Islet of Langerhans (tissue), 1 donor: ENCODE measurements around the gene DCP1B.

Source experiments
- FAIRE-seq: peaks from one replicate; lab custom pipeline; 2011; peaks lifted over from hg19 to GRCh38; lab: Jason Lieb, UNC

Gene DCP1B

GRCh38 chr12:2004113-2004929 is at the start of gene DCP1B:
Gene DCP1B, minus strand, starts transcription at chr12:2004457. Its CDS starts 26 bp downstream, at chr12:2004431.
- FAIRE-seq, result peak; percentile 9

DNA sequence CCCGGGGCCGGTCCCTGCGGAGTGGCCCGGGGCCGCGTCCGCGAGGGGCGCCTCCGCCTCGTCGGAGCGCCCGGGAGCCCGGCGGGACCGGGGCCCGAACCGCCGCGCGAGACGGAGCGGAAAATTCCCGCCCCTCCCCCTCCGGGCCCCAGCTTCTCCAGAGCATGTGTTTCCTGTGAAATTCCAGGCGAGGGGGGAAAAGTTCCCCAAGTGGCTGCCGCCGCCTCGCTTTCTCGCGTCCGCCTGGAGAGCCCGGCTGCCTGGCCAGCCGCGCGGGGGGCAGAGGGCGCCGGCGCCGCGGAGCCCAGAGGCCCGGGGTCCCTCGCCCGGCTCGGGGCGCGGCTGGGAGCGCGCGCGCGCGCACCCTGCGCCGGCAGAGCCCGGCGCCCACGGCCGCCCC is 49.4 kb upstream of the DCP1B start:
- FAIRE-seq, result no peak

DNA sequence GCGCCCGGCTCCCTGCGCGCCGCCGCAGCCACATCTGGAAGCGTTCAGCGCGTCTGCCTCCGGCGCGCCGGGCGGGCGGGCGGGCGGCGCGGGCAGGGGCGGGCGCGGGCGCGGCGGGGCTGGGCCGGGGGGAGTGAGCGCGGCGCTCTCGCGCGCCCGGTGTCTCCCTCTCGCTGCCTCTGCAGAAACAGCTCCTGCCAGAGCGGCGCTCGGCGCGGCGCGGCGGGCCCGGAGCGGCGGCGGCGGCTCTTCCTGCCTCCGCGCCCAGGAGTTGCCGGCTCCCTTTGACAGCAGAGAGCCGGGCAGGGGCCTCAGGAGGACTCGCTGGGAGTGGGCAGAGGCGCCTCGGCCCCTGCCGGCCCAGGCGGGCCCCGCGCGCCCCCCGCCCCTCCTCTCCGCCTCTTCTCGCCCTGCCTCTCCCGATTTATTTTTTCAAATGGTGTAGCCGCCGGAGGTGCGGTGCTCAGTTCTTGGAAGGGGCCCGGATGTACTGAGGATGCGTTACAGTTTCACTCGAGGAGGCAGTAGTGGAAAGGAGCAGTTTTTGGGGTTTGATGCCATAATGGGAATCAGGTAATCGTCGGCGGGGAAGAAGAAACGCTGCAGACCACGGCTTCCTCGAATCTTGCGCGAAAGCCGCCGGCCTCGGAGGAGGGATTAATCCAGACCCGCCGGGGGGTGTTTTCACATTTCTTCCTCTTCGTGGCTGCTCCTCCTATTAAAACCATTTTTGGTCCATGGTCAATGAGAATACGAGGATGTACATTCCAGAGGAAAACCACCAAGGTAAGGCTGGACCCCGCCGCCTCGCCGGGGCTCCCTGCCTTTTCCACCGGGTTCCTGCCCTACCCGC is 48.8 kb upstream of the DCP1B start, which contains the start of gene CACNA1C:
Gene CACNA1C, plus strand, starts transcription at position 162 of the 853 bp plus-strand sequence. Its CDS starts 576 bp downstream, at position 738.
- no peak for FAIRE-seq

DNA sequence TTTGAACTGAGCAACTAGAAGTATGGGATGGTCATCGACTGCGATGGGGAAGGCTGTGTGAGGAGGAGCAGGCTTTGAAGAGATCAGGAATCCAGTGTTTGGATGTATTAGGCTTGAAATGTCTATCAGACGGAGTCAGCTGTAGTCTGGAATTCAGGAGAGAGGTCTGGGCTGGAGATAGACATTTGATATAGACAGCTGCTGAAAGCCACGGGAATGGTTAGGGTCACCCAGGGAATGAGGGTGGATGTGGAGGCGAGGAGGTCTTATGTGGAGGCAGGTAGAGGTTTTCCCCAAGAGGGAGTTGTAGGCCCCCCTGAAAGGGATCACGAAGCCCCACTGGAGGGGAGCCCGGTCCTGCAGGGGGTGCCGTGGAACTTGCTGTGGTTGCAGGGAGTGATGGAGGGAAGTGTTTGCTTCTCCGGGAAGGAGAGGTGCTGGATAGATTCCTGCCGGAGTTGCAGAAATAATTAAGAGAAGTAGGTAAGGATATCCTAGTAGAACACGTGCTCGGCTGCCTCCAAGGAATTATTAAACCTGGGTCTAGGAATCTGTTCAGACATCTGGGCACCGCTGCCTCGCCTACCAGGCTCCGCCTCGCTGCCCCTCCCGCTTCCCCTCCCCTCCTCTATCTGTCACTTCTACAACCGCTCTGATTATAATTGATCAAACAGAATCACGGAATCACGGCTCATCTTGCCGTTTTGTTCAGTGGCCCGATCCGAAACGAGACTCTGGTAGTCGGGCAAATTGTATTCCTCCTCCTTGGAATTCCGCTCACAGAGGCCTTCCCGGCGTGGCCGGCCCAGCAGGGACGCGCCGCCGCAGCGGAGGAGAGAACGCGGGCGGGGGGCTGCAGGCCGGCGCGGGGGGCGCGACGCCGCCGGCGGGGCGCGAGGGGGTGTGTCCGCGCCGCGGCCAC is 47.7 kb upstream of the DCP1B start:
- FAIRE-seq, result no peak

DNA sequence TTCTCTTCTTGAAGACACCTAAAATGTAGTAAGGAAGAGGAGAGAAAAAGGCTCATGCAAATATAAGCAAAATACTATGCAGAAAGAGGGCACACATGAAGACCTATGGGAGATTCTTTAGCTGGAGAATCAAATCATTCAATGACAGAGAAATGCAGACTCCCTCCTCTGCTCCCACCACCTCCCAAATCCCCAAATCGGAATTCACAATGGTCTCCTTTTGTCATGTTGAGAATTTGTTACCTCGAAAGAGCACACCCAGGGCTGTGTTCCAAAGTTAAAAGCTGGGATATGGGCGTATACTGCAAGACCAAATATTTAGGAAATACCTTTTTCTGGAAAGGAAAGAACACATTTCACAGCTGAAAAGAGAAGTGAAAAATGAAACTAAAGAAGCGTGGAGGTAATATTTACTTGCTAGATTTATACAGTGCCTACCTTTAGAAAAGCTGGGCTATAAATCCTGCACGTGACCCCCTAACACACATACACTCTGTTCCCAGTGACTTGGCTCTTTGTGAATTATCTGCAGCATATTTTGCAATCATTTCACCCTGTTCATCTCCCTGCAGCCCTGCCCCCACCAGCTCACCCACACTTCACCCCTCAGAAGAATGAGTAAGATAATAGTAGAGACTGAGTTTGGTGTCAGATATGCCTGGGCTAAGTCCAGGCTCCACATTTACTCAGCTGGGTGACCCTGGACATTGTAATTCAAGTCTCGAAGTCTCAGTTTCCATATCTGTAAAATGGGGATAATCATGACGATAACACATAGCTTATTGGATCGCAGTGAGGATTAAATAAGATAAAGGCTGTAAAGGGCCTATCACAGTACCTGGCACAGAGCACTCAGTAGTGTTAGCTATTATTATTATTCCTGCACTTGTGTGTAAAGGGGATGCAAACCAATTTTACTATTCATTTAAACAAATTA is 45.6 kb upstream of the DCP1B start:
- no peak for FAIRE-seq

DNA sequence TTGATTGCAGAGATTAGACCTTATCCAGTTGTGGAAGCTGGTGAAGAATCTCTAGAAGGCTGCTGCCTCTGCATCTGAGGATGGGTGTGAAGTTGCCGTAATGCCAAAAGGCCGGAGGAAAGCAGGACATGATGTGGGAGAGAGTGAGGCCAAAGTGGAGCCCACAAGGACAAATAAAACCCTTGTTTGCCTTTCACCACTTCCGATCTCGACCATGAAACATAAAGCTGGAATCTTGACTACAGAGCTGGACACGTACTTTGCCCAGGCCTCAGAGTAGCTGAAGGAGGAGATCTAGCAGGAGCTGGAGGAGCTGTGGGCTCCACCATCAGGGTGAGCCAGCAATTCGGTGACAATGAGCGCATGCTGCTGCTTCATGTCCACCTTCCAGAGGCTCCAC is 43.5 kb upstream of the DCP1B start:
- FAIRE-seq, result no peak

DNA sequence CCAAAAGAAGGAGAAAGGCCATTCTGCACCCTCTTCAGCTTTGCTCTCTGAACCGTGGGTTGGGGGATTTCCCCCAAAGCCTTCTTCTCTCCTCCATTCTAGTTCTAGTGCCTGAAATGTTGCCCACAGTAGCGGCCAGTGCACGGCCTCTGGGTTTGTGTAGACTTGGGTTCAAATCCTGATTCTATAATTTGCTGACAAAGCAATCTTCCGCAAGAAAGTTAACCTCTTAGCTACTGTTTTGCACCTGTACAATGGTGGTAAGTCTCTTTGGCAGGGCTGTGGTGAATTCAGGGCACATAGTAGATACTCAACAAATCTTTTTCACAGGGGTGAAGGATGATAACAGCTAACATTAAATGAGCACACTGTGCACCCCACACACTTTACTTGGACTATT is 42.7 kb upstream of the DCP1B start:
- no peak for FAIRE-seq

GRCh38 chr12:2044165-2044564 is 39.9 kb upstream of the DCP1B start:
- no peak for FAIRE-seq

DNA sequence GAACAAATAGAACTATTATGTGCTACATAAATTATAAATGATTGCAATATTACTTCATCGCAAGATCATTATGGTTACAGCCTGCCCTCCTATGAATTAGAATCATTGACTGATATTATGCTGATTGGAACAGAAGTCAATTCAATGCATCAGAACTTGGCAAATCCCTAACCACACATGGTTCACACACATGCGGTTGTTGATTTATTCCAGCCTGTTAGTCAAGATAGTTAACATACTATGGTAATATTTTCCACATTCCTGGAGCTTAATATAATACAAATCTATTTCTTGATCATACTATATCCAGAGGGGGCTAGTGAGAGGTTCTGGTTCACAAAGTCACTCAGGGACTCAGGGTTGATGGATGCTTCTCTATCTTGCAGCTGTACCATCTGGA is 38.8 kb upstream of the DCP1B start:
- no peak for FAIRE-seq

- FAIRE-seq, result no peak
Measured at GRCh38 chr12:2039034-2039433, 34.8 kb upstream of the DCP1B start.

GRCh38 chr12:2035431-2036055 is 31.3 kb upstream of the DCP1B start:
- no peak for FAIRE-seq

GRCh38 chr12:2034633-2035430 is 30.6 kb upstream of the DCP1B start:
- FAIRE-seq, result no peak

- no peak for FAIRE-seq
Measured at GRCh38 chr12:2032506-2032905, 28.2 kb upstream of the DCP1B start.

- FAIRE-seq, result no peak
Measured at GRCh38 chr12:2029851-2030250, 25.6 kb upstream of the DCP1B start.

GRCh38 chr12:2027351-2027750 is 23.1 kb upstream of the DCP1B start:
- no peak for FAIRE-seq

DNA sequence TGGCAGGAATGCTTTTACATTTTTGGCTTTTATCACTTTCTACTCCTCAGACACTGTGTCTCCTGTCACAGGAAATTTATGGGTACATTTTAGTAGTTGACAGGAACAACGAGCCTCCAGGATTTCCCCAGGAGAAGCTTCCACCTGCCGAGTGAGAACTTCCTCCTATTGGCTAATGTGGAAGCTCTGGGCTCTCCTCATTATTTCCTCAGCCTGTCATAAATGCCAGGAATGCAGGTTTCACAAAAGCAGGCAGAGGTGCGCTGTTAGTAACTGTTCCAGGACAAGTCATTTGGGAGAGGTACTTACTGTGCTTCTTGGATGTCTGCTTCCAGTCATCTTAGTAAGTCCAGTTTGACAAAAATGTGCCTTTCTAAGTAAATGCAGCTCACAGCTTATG is 19.1 kb upstream of the DCP1B start:
- no peak for FAIRE-seq

GRCh38 chr12:2020511-2020910 is 16.3 kb upstream of the DCP1B start:
- no peak for FAIRE-seq

DNA sequence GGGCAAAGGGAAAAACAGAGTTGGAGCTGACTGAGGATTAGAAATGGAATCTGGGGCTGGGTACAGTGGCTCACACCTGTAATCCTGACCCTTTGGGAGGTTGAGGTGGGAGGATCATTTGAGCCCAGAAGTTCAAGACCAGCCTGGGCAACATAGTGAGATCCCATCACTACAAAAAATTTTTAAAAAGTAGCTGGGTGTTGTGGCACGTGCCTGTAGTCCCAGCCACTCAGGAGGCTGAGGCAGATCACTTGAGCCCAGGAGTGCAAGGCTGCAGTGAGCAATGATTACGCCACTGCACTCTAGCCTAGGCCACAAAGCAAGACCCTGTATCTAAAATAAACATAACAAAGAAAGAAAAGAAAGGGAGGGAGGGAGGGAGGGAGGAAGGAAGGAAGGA is 14.9 kb upstream of the DCP1B start:
- FAIRE-seq, result no peak

DNA sequence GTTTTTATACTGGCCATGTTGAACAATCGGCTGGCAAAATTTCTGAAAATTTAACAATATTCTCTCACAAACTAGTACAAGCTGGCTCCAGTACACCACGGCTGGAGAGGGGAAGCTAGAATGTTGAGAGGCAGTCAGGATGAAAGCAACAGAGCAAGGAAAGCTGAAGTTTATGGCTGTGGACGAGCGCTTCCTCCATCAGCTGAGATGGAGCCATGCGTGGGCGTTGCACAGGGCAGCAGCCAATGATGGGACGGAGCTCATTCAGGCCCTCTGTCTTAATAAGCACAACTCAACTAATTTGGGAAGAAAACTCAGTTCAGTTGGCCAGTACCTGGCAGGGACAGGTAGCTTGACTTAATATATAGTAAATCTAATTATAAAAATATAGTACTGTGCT is 14.1 kb upstream of the DCP1B start:
- FAIRE-seq, result no peak
